ENCODE data around the gene SRSF1. TPM values are rescaled to one million over a fixed set of nuclear protein-coding genes. Genes with fewer than 3 reads are reported as not detected.

Gene SRSF1
- total RNA-seq, 1 experiment from 2014 or later: 325 TPM

DNA sequence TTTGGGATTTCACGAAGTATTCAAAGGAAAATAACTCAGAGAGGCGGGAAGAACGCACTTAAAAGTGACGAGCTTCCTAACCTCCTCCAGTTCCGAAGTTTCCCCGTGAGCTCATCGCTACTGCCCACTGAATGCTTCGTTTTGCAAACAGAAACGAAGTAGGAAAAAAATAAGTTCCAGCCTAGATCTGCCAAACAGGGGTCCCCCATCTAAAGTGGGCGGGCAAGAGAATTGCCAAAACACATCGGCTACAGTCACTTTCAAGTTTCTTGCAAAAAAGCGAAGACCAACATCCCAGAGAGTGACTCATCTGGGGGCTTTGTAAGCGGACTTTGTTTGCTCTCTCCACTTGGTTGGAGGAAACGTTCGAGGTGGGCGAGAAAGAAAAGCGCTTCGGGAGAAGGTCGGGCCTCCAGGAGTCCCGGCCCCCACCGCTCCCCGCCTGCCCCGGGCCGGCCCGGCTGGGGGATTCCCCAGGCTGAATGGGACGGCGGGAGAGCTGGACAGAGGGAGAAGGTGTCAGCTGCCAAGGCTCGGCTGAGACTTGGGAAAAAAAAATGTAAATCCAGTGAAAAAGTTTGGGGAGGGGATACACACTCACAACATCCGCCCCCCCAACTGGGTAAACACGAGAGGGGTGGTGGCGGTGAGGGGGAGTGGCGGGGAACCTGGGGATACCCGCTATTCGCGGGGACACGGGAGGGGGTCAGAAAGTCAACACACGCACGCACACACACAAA, 20.0 kb downstream of the SRSF1 start:
- POLR2A ChIA-PET: interaction anchor here (0.6 to 1.4 kb wide), 6 partner anchors 9 to 112 kb away, joined by 3 to 14 read pairs (median 3); partner anchors contain the start of genes CUEDC1 and SRSF1

DNA sequence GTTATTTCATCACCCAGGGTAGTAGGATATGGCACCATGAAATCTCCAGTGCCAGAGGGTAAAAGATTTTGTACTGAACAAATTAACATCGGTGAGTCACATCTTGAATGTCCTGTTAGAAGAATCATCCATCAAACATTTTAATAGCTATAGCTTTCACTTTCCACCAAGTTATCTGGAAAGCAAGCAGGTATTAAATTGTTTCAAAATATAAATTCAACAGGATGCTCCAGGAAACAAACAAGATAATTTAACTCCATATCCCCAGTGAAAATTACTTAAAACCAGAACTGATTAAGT, 21.4 kb downstream of the SRSF1 start:
- no peak overlapping the region for H3K4me3 Mint-ChIP-seq (ENCODE audit: unreplicated experiment)
- no TSS peak for BruUV-seq (replicated peaks)
- H3K4me1 ChIP-seq: peaks cover 44% of the 10 kb centered on the region
- H3K36me3 ChIP-seq (ENCODE audit: control insufficient read depth, insufficient read depth, low read length): no peaks in the 10 kb centered on the region
- no peak overlapping the region for H3K4me3 ChIP-seq (ENCODE audit: low read depth, low read length)
- no peaks in the 10 kb centered on the region for H3K27me3 Mint-ChIP-seq (ENCODE audit: insufficient read depth, unreplicated experiment)
- ChIA-PET POLR2A (no interaction called here), CTCF (interaction anchor here (0.7 to 1.3 kb wide), 5 partner anchors 9 to 37 kb away, joined by 3 to 4 read pairs (median 3); no protein-coding TSS in a partner anchor)
- H3K27ac Mint-ChIP-seq (ENCODE audit: unreplicated experiment): no peak overlapping the region
- H3K27me3 ChIP-seq (replicated peaks; ENCODE audit: control insufficient read depth, insufficient read depth, low read length): no peaks in the 10 kb centered on the region
- intact Hi-C loops (cut with micrococcal nuclease; ENCODE audit: unreplicated experiment): no loop called here
- peaks cover 40% of the 10 kb centered on the region for H3K4me1 Mint-ChIP-seq (ENCODE audit: low read depth, unreplicated experiment)
- H3K9me3 ChIP-seq: no peaks in the 10 kb centered on the region
- peaks cover 68% of the 10 kb centered on the region for H3K36me3 Mint-ChIP-seq (ENCODE audit: insufficient read depth, unreplicated experiment)
- DNase-seq: no peak
- TF ChIP-seq, protein P1, sequence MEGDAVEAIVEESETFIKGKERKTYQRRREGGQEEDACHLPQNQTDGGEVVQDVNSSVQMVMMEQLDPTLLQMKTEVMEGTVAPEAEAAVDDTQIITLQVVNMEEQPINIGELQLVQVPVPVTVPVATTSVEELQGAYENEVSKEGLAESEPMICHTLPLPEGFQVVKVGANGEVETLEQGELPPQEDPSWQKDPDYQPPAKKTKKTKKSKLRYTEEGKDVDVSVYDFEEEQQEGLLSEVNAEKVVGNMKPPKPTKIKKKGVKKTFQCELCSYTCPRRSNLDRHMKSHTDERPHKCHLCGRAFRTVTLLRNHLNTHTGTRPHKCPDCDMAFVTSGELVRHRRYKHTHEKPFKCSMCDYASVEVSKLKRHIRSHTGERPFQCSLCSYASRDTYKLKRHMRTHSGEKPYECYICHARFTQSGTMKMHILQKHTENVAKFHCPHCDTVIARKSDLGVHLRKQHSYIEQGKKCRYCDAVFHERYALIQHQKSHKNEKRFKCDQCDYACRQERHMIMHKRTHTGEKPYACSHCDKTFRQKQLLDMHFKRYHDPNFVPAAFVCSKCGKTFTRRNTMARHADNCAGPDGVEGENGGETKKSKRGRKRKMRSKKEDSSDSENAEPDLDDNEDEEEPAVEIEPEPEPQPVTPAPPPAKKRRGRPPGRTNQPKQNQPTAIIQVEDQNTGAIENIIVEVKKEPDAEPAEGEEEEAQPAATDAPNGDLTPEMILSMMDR (IDR thresholded peaks at IDR 0.05; ENCODE audit: insufficient read depth in 1 of 2, low read depth in 1 of 2, low read length in 1 of 2, severe bottlenecking in 1 of 2, unreplicated experiment in 1 of 2): no peak
- no peaks in the 10 kb centered on the region for H3K9me3 Mint-ChIP-seq (ENCODE audit: unreplicated experiment)

More for the DNA sequence above, 20.0 kb downstream of the SRSF1 start:
- Mint-ChIP-seq H3K36me3 (ENCODE audit: insufficient read depth, unreplicated experiment) (peaks cover 68% of the 10 kb centered on the region), H3K4me1 (ENCODE audit: low read depth, unreplicated experiment) (peaks cover 49% of the 10 kb centered on the region), H3K9me3 (ENCODE audit: unreplicated experiment) (no peaks in the 10 kb centered on the region), H3K4me3 (ENCODE audit: unreplicated experiment) (peak overlapping the region; percentile 97), H3K27ac (ENCODE audit: unreplicated experiment) (peak overlapping the region; percentile 88), H3K27me3 (ENCODE audit: insufficient read depth, unreplicated experiment) (no peaks in the 10 kb centered on the region)
- Histone ChIP-seq H3K36me3 (ENCODE audit: control insufficient read depth, insufficient read depth, low read length) (no peaks in the 10 kb centered on the region), H3K4me3 (ENCODE audit: low read depth, low read length) (peak overlapping the region; percentile 83), H3K4me1 (peaks cover 58% of the 10 kb centered on the region), H3K27me3 (replicated peaks; ENCODE audit: control insufficient read depth, insufficient read depth, low read length) (no peaks in the 10 kb centered on the region), H3K9me3 (no peaks in the 10 kb centered on the region)
- intact Hi-C loops (cut with micrococcal nuclease; ENCODE audit: unreplicated experiment): no loop called here
- DNase-seq: peak; percentile 55 to 57
- CTCF ChIA-PET: interaction anchor here (0.8 to 1.4 kb wide), 7 partner anchors 8 to 132 kb away, joined by 3 to 4 read pairs (median 3); no protein-coding TSS in a partner anchor
- TF ChIP-seq, protein P1 (IDR thresholded peaks at IDR 0.05; ENCODE audit: insufficient read depth in 1 of 2, low read depth in 1 of 2, low read length in 1 of 2, severe bottlenecking in 1 of 2, unreplicated experiment in 1 of 2): no peak
- BruUV-seq (replicated peaks): no TSS peak

DNA sequence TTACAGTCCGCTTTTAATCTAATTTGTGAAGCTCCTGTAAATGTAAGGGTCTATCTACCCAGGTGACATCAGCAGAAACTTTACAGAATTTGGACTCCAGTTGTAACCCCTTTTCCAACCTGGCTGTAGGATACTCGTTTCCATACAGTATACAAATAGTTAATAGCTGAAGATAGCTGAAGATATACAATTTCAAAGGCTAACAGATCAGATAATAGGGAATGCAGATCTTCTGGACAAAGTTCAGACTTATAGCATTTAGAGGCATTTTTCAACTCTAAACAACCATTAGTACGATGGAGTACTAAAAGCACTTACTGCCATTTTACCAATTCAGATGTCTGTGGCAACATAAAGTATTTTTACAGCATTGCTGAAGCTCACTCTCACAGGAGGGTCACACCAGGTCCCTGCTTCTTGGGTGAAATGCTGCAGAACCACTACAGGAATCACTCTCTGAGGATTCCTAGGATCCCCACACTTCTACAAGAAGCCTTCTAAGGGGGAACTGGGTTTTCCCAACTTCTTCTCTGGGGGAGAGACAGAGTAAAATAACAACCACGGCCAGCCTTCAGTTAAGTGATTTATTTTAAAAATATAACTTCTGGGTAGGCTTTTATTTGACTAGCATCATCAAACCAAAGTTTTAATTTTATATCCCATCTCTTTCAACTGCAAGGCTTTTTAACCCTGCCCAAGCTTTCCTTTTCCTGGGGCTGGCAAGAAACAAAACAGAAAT, 21.9 kb downstream of the SRSF1 start:
- Histone ChIP-seq H3K4me3 (ENCODE audit: low read depth, low read length) (no peak overlapping the region), H3K27me3 (replicated peaks; ENCODE audit: control insufficient read depth, insufficient read depth, low read length) (no peaks in the 10 kb centered on the region), H3K9me3 (no peaks in the 10 kb centered on the region), H3K36me3 (ENCODE audit: control insufficient read depth, insufficient read depth, low read length) (no peaks in the 10 kb centered on the region), H3K4me1 (peaks cover 42% of the 10 kb centered on the region)
- Mint-ChIP-seq H3K27me3 (ENCODE audit: insufficient read depth, unreplicated experiment) (no peaks in the 10 kb centered on the region), H3K27ac (ENCODE audit: unreplicated experiment) (peak overlapping the region; percentile 57), H3K4me1 (ENCODE audit: low read depth, unreplicated experiment) (peaks cover 40% of the 10 kb centered on the region), H3K9me3 (ENCODE audit: unreplicated experiment) (no peaks in the 10 kb centered on the region), H3K36me3 (ENCODE audit: insufficient read depth, unreplicated experiment) (peaks cover 71% of the 10 kb centered on the region), H3K4me3 (ENCODE audit: unreplicated experiment) (peak overlapping the region; percentile 48)
- BruUV-seq (replicated peaks): no TSS peak
- POLR2A ChIA-PET: no interaction called here
- intact Hi-C loops (cut with micrococcal nuclease; ENCODE audit: unreplicated experiment): no loop called here
- TF ChIP-seq, protein P1 (IDR thresholded peaks at IDR 0.05; ENCODE audit: insufficient read depth in 1 of 2, low read depth in 1 of 2, low read length in 1 of 2, severe bottlenecking in 1 of 2, unreplicated experiment in 1 of 2): no peak
- no peak for DNase-seq
- CTCF ChIA-PET: interaction anchor here (0.7 to 1.4 kb wide), 5 partner anchors 10 to 81 kb away, joined by 3 to 4 read pairs (median 3); partner anchors contain the start of gene CUEDC1
